ENCODE data around the gene SERPINI1. TPM values are rescaled to one million over a fixed set of nuclear protein-coding genes. Genes with fewer than 3 reads are reported as not detected.

SERPINI1 gene
- total RNA-seq, 1 experiment from 2014 or later, result 4.4 TPM

- Mint-ChIP-seq H3K4me3 (ENCODE audit: unreplicated experiment) (no peak overlapping the region), H3K4me1 (ENCODE audit: low read depth, unreplicated experiment) (no peaks in the 10 kb centered on the region), H3K9me3 (ENCODE audit: unreplicated experiment) (no peaks in the 10 kb centered on the region), H3K36me3 (ENCODE audit: insufficient read depth, unreplicated experiment) (no peaks in the 10 kb centered on the region), H3K27me3 (ENCODE audit: insufficient read depth, unreplicated experiment) (peaks cover 2% of the 10 kb centered on the region), H3K27ac (ENCODE audit: unreplicated experiment) (no peak overlapping the region)
- no TSS peak for BruUV-seq (replicated peaks)
- TF ChIP-seq CTCF (IDR thresholded peaks at IDR 0.05; ENCODE audit: insufficient read depth in 1 of 2, low read depth in 1 of 2, low read length in 1 of 2, severe bottlenecking in 1 of 2, unreplicated experiment in 1 of 2), result no peak
- no peaks in the 10 kb centered on the region for H3K27me3 ChIP-seq (replicated peaks; ENCODE audit: control insufficient read depth, insufficient read depth, low read length)
- DNase-seq, result no peak
- intact Hi-C loops (cut with micrococcal nuclease; ENCODE audit: unreplicated experiment), result no loop called here
- H3K4me1 ChIP-seq, result no peaks in the 10 kb centered on the region
- H3K36me3 ChIP-seq (ENCODE audit: control insufficient read depth, insufficient read depth, low read length), result no peaks in the 10 kb centered on the region
- no peaks in the 10 kb centered on the region for H3K9me3 ChIP-seq
- ChIA-PET CTCF (no interaction called here), POLR2A (no interaction called here)
- H3K4me3 ChIP-seq (ENCODE audit: low read depth, low read length), result no peak overlapping the region
Measured at GRCh38 chr3:167851171-167851570, 115.7 kb downstream of the SERPINI1 start.

- CTCF ChIA-PET, result no interaction called here
- intact Hi-C loops (cut with micrococcal nuclease; ENCODE audit: unreplicated experiment), result no loop called here
Measured at GRCh38 chr3:167851749-167852148, 116.2 kb downstream of the SERPINI1 start.

GRCh38 chr3:167852216-167852615 lies 116.7 kb downstream of the SERPINI1 start:
- H3K27me3 Mint-ChIP-seq (ENCODE audit: insufficient read depth, unreplicated experiment), result peaks cover 2% of the 10 kb centered on the region
- Histone ChIP-seq H3K4me1 (no peaks in the 10 kb centered on the region), H3K9me3 (no peaks in the 10 kb centered on the region), H3K4me3 (ENCODE audit: low read depth, low read length) (no peak overlapping the region), H3K36me3 (ENCODE audit: control insufficient read depth, insufficient read depth, low read length) (no peaks in the 10 kb centered on the region), H3K27me3 (replicated peaks; ENCODE audit: control insufficient read depth, insufficient read depth, low read length) (no peaks in the 10 kb centered on the region)
- intact Hi-C loops (cut with micrococcal nuclease; ENCODE audit: unreplicated experiment), result no loop called here
- H3K4me1 Mint-ChIP-seq (ENCODE audit: low read depth, unreplicated experiment), result no peaks in the 10 kb centered on the region
- no peaks in the 10 kb centered on the region for H3K36me3 Mint-ChIP-seq (ENCODE audit: insufficient read depth, unreplicated experiment)
- no peaks in the 10 kb centered on the region for H3K9me3 Mint-ChIP-seq (ENCODE audit: unreplicated experiment)
- BruUV-seq (replicated peaks), result no TSS peak
- no peak overlapping the region for H3K4me3 Mint-ChIP-seq (ENCODE audit: unreplicated experiment)
- ChIA-PET CTCF (no interaction called here), POLR2A (no interaction called here)
- DNase-seq, result no peak
- H3K27ac Mint-ChIP-seq (ENCODE audit: unreplicated experiment), result no peak overlapping the region
- no peak for TF ChIP-seq CTCF (IDR thresholded peaks at IDR 0.05; ENCODE audit: insufficient read depth in 1 of 2, low read depth in 1 of 2, low read length in 1 of 2, severe bottlenecking in 1 of 2, unreplicated experiment in 1 of 2)

More at GRCh38 chr3:167851749-167852148, 116.2 kb downstream of the SERPINI1 start:
- Histone ChIP-seq H3K36me3 (ENCODE audit: control insufficient read depth, insufficient read depth, low read length) (no peaks in the 10 kb centered on the region), H3K4me1 (no peaks in the 10 kb centered on the region), H3K4me3 (ENCODE audit: low read depth, low read length) (no peak overlapping the region), H3K9me3 (no peaks in the 10 kb centered on the region), H3K27me3 (replicated peaks; ENCODE audit: control insufficient read depth, insufficient read depth, low read length) (no peaks in the 10 kb centered on the region)
- Mint-ChIP-seq H3K27me3 (ENCODE audit: insufficient read depth, unreplicated experiment) (peaks cover 2% of the 10 kb centered on the region), H3K36me3 (ENCODE audit: insufficient read depth, unreplicated experiment) (no peaks in the 10 kb centered on the region), H3K4me3 (ENCODE audit: unreplicated experiment) (no peak overlapping the region), H3K9me3 (ENCODE audit: unreplicated experiment) (no peaks in the 10 kb centered on the region), H3K4me1 (ENCODE audit: low read depth, unreplicated experiment) (no peaks in the 10 kb centered on the region), H3K27ac (ENCODE audit: unreplicated experiment) (no peak overlapping the region)
- TF ChIP-seq CTCF (IDR thresholded peaks at IDR 0.05; ENCODE audit: insufficient read depth in 1 of 2, low read depth in 1 of 2, low read length in 1 of 2, severe bottlenecking in 1 of 2, unreplicated experiment in 1 of 2), result no peak
- no TSS peak for BruUV-seq (replicated peaks)
- POLR2A ChIA-PET, result no interaction called here
- DNase-seq, result no peak

Measured in Caco-2 (cell line).